ENCODE data around the gene S100A16. TPM values are rescaled to one million over a fixed set of nuclear protein-coding genes. Genes with fewer than 3 reads are reported as not detected.
A peak's percentile ranks its signal among the peaks of the same experiment; 100 is the strongest.

Gene S100A16
- total and polyA plus RNA-seq, 12 donors, result 28.8 to 176 (median 43.5) TPM

- TF ChIP-seq, protein P1, sequence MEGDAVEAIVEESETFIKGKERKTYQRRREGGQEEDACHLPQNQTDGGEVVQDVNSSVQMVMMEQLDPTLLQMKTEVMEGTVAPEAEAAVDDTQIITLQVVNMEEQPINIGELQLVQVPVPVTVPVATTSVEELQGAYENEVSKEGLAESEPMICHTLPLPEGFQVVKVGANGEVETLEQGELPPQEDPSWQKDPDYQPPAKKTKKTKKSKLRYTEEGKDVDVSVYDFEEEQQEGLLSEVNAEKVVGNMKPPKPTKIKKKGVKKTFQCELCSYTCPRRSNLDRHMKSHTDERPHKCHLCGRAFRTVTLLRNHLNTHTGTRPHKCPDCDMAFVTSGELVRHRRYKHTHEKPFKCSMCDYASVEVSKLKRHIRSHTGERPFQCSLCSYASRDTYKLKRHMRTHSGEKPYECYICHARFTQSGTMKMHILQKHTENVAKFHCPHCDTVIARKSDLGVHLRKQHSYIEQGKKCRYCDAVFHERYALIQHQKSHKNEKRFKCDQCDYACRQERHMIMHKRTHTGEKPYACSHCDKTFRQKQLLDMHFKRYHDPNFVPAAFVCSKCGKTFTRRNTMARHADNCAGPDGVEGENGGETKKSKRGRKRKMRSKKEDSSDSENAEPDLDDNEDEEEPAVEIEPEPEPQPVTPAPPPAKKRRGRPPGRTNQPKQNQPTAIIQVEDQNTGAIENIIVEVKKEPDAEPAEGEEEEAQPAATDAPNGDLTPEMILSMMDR (IDR thresholded peaks at IDR 0.05), result no peak
- DNase-seq, result peak; percentile 96 to 98
- Histone ChIP-seq H3K36me3 (peaks cover 0 to 38% (median 19%) of the 10 kb centered on the region in 9 donors), H3K4me1 (peaks cover 10 to 88% (median 66%) of the 10 kb centered on the region in 9 donors), H3K27ac (peak within 1 kb of the TSS; percentile 98 to 100 (median 100)), H3K27me3 (no peaks in the 10 kb centered on the region), H3K4me3 (peak within 1 kb of the TSS; percentile 67 to 95 (median 90)), H3K9me3 (no peaks in the 10 kb centered on the region)
- intact Hi-C loops (cut with DNase I), result loop anchor here in 2 of 10 donors (2.0 to 5.0 kb wide), 2 partner anchors 33 to 37 kb away; partner anchors contain the start of gene ILF2 (in 1 of the 2)
- peak; percentile 91 to 96 (median 94) for ATAC-seq
- 1 to 2% methylated on average over 65 of the region's 65 CpGs for WGBS, 2 donors
These were observed 21.1 kb upstream of the S100A16 start, which contains the start of gene CHTOP for GRCh38 chr1:153633754-153634665. CHTOP (plus strand) TSS chr1:153634066; CDS start chr1:153636589, 2,523 bp downstream.

GRCh38 chr1:153633161-153633753, 20.3 kb upstream of the S100A16 start:
- H3K27ac ChIP-seq, result peak overlapping the region; percentile 98 to 100 (median 100)
- TF ChIP-seq, protein P1 (IDR thresholded peaks at IDR 0.05), result no peak
- no peaks in the 10 kb centered on the region for H3K27me3 ChIP-seq
- peaks cover 0 to 30% (median 16%) of the 10 kb centered on the region in 9 donors for H3K36me3 ChIP-seq
- intact Hi-C loops (cut with DNase I), result loop anchor here in 1 of 10 donors (5.0 kb wide), 1 partner anchor 34 kb away; no protein-coding TSS in a partner anchor
- 30 to 47% methylated on average over 18 of the region's 18 CpGs for WGBS, 2 donors
- ATAC-seq (peak; percentile 11 to 46 (median 32)), DNase-seq (peak in 1 of 2 donors; percentile 56)
- H3K4me3 ChIP-seq, result peak overlapping the region in 9 of 10 donors; percentile 67 to 95 (median 91)
- H3K4me1 ChIP-seq, result peaks cover 10 to 82% (median 61%) of the 10 kb centered on the region in 9 donors
- no peaks in the 10 kb centered on the region for H3K9me3 ChIP-seq

DNA sequence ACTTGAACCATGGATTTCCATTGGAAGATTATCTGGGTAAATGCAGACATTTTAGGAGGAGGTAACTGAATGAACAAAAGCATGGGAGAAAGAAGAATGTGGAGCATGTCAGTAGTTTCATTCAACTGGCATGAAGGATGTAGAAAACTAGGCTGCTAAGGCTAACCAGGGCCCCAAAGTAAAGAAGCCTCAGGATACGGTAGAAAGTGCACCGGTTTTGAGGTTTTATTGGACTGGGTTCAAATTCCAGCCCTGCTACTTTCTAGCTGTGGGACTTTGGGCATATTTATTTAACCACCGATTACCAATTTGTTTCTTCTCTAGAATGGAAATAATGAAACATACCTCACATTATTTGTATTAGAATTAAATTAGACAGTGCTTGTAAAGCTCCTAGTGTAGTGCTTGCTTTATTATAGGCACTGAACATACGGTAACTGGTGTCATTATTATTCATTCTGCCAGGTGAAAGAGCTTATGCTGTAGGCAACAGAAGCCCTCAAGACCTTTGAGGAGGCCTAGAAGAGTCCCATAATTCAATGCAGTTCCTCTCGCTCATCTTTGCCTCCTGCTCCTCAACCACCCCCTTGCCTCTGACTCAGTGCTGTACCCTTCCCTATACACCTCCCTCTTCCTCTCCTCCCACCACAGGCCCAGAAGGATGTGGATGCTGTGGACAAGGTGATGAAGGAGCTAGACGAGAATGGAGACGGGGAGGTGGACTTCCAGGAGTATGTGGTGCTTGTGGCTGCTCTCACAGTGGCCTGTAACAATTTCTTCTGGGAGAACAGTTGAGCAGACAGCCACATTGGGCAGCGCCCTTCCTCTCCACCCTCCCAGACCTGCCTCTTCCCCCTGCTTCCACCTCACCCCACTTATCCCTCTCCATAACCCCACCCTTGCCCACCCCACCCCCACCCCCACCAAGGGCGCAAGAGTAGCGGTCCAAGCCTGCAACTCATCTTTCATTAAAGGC, 18.4 kb upstream of the S100A16 start:
- no peak for ATAC-seq
- H3K4me3 ChIP-seq, result peak overlapping the region in 3 of 10 donors; percentile 58 to 61 (median 60)
- intact Hi-C loops (cut with DNase I), result loop anchor here in 1 of 10 donors (5.0 kb wide), 1 partner anchor 36 kb away; no protein-coding TSS in a partner anchor

More for the DNA sequence above, 18.4 kb upstream of the S100A16 start:
- Histone ChIP-seq H3K36me3 (peaks cover 0 to 11% (median under 1%) of the 10 kb centered on the region in 9 donors), H3K27ac (peak overlapping the region in 8 of 10 donors; percentile 30 to 98 (median 92)), H3K27me3 (no peaks in the 10 kb centered on the region), H3K9me3 (no peaks in the 10 kb centered on the region), H3K4me1 (peaks cover 14 to 82% (median 59%) of the 10 kb centered on the region in 9 donors)
- WGBS, 2 donors, result 80 to 81% methylated on average over 10 of the region's 10 CpGs
- TF ChIP-seq, protein P1 (IDR thresholded peaks at IDR 0.05), result no peak
- no peak for DNase-seq
